Measurements from ENCODE around the gene RAPGEFL1. TPM values are rescaled to one million over a fixed set of nuclear protein-coding genes. Genes with fewer than 3 reads are reported as not detected.

RAPGEFL1 gene
- total and polyA plus RNA-seq, 2 of the 8 experiments (the other 6 are each of a cell fraction or from before 2014, with no cell fraction given), result 20.0 to 20.2 TPM

DNA sequence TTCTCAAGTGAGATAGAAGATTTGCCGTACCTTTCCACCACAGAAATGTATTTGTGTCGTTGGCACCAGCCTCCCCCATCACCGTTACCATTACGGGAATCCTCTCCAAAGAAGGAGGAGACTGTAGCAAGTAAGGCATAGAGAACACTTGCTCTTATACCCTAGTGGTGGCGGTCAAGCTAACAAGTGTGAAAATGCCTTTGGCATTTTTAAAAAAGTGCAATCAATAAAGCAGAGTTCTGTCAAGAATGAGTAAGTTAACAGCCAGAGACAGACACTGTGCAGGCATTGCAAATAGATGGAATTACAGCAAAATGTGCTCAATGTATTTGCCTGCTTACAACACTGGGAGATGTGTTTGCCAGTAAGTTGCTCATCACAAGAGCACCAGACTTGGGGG lies 47.8 kb upstream of the RAPGEFL1 start (continued):
- TF ChIP-seq HDAC6 (IDR thresholded peaks at IDR 0.05; ENCODE audit: low read depth, low read length) (no peak), GABPA (IDR thresholded peaks at IDR 0.05; ENCODE audit: borderline replicate concordance, insufficient read depth, low read length) (no peak), EGR1 (IDR thresholded peaks at IDR 0.05; ENCODE audit: borderline replicate concordance, low read depth, low read length) (no peak), SP4 (IDR thresholded peaks at IDR 0.05; ENCODE audit: low read length) (no peak), RFX5 (IDR thresholded peaks at IDR 0.05; ENCODE audit: borderline replicate concordance, low read depth, low read length) (no peak)

All from H1 (cell line).